Prostate gland (tissue), 2 donors: ENCODE data around the gene BCAP31.

Source experiments
- POLR2A ChIP-seq: fragments of 450-650 bp; IDR thresholded peaks from one replicate; pipeline ENCODE4 v1.6.1; 2016; ENCODE audit warnings: antibody characterized with exemption, mild to moderate bottlenecking
- POLR2AphosphoS5 ChIP-seq: sonication (generic); formaldehyde crosslinking; IDR thresholded peaks from one replicate; pipeline ENCODE4 v1.6.1; 2017; ENCODE audit warnings: antibody characterized with exemption
- TF ChIP-seq, protein P1 (sequence below), 4 experiments: fragments of 200-600 bp in 2 of 4; fragments of 450-650 bp in 2 of 4; sonication (generic) in 2 of 4; IDR thresholded peaks; 1 replicate in 3 of 4; 2 replicates in 1 of 4; pipeline ENCODE4 v1.5.1; 2016 to 2019; ENCODE audit warnings: antibody characterized with exemption in 4 of 4, mild to moderate bottlenecking in 2 of 4, moderate library complexity in 2 of 4

- no peak for TF ChIP-seq POLR2A
- TF ChIP-seq, protein P1, sequence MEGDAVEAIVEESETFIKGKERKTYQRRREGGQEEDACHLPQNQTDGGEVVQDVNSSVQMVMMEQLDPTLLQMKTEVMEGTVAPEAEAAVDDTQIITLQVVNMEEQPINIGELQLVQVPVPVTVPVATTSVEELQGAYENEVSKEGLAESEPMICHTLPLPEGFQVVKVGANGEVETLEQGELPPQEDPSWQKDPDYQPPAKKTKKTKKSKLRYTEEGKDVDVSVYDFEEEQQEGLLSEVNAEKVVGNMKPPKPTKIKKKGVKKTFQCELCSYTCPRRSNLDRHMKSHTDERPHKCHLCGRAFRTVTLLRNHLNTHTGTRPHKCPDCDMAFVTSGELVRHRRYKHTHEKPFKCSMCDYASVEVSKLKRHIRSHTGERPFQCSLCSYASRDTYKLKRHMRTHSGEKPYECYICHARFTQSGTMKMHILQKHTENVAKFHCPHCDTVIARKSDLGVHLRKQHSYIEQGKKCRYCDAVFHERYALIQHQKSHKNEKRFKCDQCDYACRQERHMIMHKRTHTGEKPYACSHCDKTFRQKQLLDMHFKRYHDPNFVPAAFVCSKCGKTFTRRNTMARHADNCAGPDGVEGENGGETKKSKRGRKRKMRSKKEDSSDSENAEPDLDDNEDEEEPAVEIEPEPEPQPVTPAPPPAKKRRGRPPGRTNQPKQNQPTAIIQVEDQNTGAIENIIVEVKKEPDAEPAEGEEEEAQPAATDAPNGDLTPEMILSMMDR (IDR thresholded peaks at IDR 0.05): no peak
- TF ChIP-seq POLR2AphosphoS5: no peak
Measured at GRCh38 chrX:153736071-153736820, 12.1 kb upstream of the BCAP31 start.
